SK-N-SH treated with all-trans-retinoic acid at 6 μM for 48 hours (cell line): ENCODE results near the gene ADPRHL1.

Experiments used
- ATAC-seq: fragments of 200-7000 bp; cut with Tn5 transposase; 3 replicates; pipeline ENCODE4 v1.9.1; 2020; ENCODE audit warnings: mild to moderate bottlenecking, moderate library complexity
- ARNTL ChIP-seq: fragments of 450-650 bp; formaldehyde crosslinking; IDR thresholded peaks from 2 replicates; pipeline ENCODE4 v1.5.0; 2020; ENCODE audit warnings: low read depth, mild to moderate bottlenecking, moderate library complexity, borderline replicate concordance
- BACH2 ChIP-seq: fragments of 250-450 bp; sonication (Bioruptor Pico); IDR thresholded peaks from 2 replicates; pipeline ENCODE4 v1.9.0; 2021; ENCODE audit warnings: mild to moderate bottlenecking, borderline replicate concordance
- ESRRG ChIP-seq: fragments of 250-450 bp; sonication (Bioruptor Pico); IDR thresholded peaks from 2 replicates; pipeline ENCODE4 v1.6.1; 2021; ENCODE audit warnings: mild to moderate bottlenecking
- GLIS3 ChIP-seq: fragments of 250-450 bp; sonication (Bioruptor Pico); IDR thresholded peaks from 2 replicates; pipeline ENCODE4 v1.5.0; 2020; ENCODE audit warnings: mild to moderate bottlenecking, moderate library complexity
- ISL1 ChIP-seq: fragments of 250-450 bp; sonication (Bioruptor Pico); IDR thresholded peaks from 2 replicates; pipeline ENCODE4 v2.1.2; 2022; ENCODE audit warnings: mild to moderate bottlenecking, moderate library complexity
- OSR1 ChIP-seq: fragments of 250-450 bp; sonication (Bioruptor Pico); IDR thresholded peaks from 2 replicates; pipeline ENCODE4 v1.8.0; 2022; ENCODE audit warnings: moderate library complexity, mild to moderate bottlenecking, inconsistent platforms
- PPARA ChIP-seq: fragments of 250-450 bp; sonication (Bioruptor Pico); IDR thresholded peaks from 2 replicates; pipeline ENCODE4 v1.5.0; 2020; ENCODE audit warnings: mild to moderate bottlenecking, borderline replicate concordance
- RARB ChIP-seq: fragments of 250-450 bp; sonication (Bioruptor Pico); IDR thresholded peaks from 2 replicates; pipeline ENCODE4 v1.8.0; 2021; ENCODE audit warnings: mild to moderate bottlenecking, moderate library complexity
- SNAI2 ChIP-seq: fragments of 250-450 bp; sonication (Bioruptor Pico); IDR thresholded peaks from 2 replicates; pipeline ENCODE4 v1.5.0; 2020; ENCODE audit warnings: mild to moderate bottlenecking, moderate library complexity
- TOX ChIP-seq: fragments of 250-450 bp; sonication (Bioruptor Pico); IDR thresholded peaks from 2 replicates; pipeline ENCODE4 v1.8.0; 2021; ENCODE audit warnings: mild to moderate bottlenecking, moderate library complexity, borderline replicate concordance
- ZC3H10 ChIP-seq: fragments of 250-450 bp; sonication (Bioruptor Pico); IDR thresholded peaks from 2 replicates; pipeline ENCODE4 v1.5.1; 2021; ENCODE audit warnings: mild to moderate bottlenecking, moderate library complexity
- ZFP3 ChIP-seq: fragments of 250-450 bp; sonication (Bioruptor Pico); IDR thresholded peaks from 2 replicates; pipeline ENCODE4 v1.5.0; 2020; ENCODE audit warnings: mild to moderate bottlenecking, moderate library complexity
- ZFP30 ChIP-seq: fragments of 450-650 bp; formaldehyde crosslinking; IDR thresholded peaks from 2 replicates; pipeline ENCODE4 v1.5.0; 2022; ENCODE audit warnings: mild to moderate bottlenecking, moderate library complexity
- ZNF565 ChIP-seq: fragments of 450-650 bp; formaldehyde crosslinking; conservative IDR thresholded peaks from 2 replicates; pipeline ENCODE4 v1.5.0; 2020; ENCODE audit warnings: low read depth, mild to moderate bottlenecking, moderate library complexity
- ZNF70 ChIP-seq: fragments of 450-650 bp; formaldehyde crosslinking; IDR thresholded peaks from 2 replicates; pipeline ENCODE4 v1.5.0; 2020; ENCODE audit warnings: mild to moderate bottlenecking, moderate library complexity
- ZNF8 ChIP-seq: fragments of 450-650 bp; formaldehyde crosslinking; IDR thresholded peaks from 2 replicates; pipeline ENCODE4 v1.5.0; 2020; ENCODE audit warnings: mild to moderate bottlenecking, moderate library complexity
- TF ChIP-seq, protein P1 (sequence below): fragments of 250-450 bp; sonication (Bioruptor Pico); IDR thresholded peaks from 2 replicates; pipeline ENCODE4 v1.8.0; 2020; ENCODE audit warnings: mild to moderate bottlenecking, moderate library complexity, borderline replicate concordance
- TF ChIP-seq, protein P2 (sequence below): fragments of 250-450 bp; sonication (Bioruptor Pico); IDR thresholded peaks from 2 replicates; pipeline ENCODE4 v1.5.0; 2020; ENCODE audit warnings: mild to moderate bottlenecking, moderate library complexity
- TF ChIP-seq, protein P3 (sequence below): fragments of 250-450 bp; sonication (Bioruptor Pico); IDR thresholded peaks from 2 replicates; pipeline ENCODE4 v1.5.1; 2020; ENCODE audit warnings: low read depth, mild to moderate bottlenecking, moderate library complexity
- TF ChIP-seq, protein P4 (sequence below): fragments of 250-450 bp; sonication (Bioruptor Pico); IDR thresholded peaks from 2 replicates; pipeline ENCODE4 v1.8.0; 2021; ENCODE audit warnings: low read depth, mild to moderate bottlenecking, moderate library complexity, borderline replicate concordance

The ADPRHL1 gene

DNA sequence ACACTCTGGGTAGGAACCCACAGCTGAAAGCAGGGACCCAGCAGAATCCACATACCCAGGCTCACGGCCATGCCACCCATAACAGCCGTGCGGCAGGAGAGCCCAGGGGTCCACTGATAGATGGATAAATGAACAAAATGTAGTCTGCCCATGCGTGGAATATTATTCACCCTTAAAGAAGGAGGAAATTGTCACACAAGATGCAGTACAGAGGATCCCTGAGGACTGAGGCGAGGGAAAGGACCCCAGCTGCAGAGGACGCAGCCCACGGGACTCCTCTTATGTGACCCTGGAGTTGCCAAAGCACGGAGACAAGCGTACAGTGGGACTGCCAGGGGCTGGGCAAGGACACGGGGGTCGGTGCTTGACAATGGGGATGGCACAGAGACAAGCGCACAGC lies 100.0 kb downstream of the ADPRHL1 start:
- ATAC-seq: no peak
- TF ChIP-seq, protein P1, sequence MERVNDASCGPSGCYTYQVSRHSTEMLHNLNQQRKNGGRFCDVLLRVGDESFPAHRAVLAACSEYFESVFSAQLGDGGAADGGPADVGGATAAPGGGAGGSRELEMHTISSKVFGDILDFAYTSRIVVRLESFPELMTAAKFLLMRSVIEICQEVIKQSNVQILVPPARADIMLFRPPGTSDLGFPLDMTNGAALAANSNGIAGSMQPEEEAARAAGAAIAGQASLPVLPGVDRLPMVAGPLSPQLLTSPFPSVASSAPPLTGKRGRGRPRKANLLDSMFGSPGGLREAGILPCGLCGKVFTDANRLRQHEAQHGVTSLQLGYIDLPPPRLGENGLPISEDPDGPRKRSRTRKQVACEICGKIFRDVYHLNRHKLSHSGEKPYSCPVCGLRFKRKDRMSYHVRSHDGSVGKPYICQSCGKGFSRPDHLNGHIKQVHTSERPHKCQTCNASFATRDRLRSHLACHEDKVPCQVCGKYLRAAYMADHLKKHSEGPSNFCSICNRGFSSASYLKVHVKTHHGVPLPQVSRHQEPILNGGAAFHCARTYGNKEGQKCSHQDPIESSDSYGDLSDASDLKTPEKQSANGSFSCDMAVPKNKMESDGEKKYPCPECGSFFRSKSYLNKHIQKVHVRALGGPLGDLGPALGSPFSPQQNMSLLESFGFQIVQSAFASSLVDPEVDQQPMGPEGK (CRISPR knock-in tag): no peak
- no peak for TF ChIP-seq RARB
- no peak for TF ChIP-seq OSR1 (CRISPR knock-in tag)
- no peak for TF ChIP-seq TOX (CRISPR knock-in tag)
- TF ChIP-seq, protein P2, sequence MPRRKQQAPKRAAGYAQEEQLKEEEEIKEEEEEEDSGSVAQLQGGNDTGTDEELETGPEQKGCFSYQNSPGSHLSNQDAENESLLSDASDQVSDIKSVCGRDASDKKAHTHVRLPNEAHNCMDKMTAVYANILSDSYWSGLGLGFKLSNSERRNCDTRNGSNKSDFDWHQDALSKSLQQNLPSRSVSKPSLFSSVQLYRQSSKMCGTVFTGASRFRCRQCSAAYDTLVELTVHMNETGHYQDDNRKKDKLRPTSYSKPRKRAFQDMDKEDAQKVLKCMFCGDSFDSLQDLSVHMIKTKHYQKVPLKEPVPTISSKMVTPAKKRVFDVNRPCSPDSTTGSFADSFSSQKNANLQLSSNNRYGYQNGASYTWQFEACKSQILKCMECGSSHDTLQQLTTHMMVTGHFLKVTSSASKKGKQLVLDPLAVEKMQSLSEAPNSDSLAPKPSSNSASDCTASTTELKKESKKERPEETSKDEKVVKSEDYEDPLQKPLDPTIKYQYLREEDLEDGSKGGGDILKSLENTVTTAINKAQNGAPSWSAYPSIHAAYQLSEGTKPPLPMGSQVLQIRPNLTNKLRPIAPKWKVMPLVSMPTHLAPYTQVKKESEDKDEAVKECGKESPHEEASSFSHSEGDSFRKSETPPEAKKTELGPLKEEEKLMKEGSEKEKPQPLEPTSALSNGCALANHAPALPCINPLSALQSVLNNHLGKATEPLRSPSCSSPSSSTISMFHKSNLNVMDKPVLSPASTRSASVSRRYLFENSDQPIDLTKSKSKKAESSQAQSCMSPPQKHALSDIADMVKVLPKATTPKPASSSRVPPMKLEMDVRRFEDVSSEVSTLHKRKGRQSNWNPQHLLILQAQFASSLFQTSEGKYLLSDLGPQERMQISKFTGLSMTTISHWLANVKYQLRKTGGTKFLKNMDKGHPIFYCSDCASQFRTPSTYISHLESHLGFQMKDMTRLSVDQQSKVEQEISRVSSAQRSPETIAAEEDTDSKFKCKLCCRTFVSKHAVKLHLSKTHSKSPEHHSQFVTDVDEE: no peak
- no peak for TF ChIP-seq ZFP3 (CRISPR knock-in tag)
- no peak for TF ChIP-seq ARNTL (CRISPR knock-in tag)
- TF ChIP-seq, protein P3, sequence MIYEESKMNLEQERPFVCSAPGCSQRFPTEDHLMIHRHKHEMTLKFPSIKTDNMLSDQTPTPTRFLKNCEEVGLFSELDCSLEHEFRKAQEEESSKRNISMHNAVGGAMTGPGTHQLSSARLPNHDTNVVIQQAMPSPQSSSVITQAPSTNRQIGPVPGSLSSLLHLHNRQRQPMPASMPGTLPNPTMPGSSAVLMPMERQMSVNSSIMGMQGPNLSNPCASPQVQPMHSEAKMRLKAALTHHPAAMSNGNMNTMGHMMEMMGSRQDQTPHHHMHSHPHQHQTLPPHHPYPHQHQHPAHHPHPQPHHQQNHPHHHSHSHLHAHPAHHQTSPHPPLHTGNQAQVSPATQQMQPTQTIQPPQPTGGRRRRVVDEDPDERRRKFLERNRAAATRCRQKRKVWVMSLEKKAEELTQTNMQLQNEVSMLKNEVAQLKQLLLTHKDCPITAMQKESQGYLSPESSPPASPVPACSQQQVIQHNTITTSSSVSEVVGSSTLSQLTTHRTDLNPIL (CRISPR knock-in tag): no peak
- TF ChIP-seq PPARA (CRISPR knock-in tag): no peak
- TF ChIP-seq GLIS3 (CRISPR knock-in tag): no peak
- no peak for TF ChIP-seq ZFP30
- TF ChIP-seq ZNF8 (CRISPR knock-in tag): no peak
- no peak for TF ChIP-seq BACH2 (CRISPR knock-in tag)

DNA sequence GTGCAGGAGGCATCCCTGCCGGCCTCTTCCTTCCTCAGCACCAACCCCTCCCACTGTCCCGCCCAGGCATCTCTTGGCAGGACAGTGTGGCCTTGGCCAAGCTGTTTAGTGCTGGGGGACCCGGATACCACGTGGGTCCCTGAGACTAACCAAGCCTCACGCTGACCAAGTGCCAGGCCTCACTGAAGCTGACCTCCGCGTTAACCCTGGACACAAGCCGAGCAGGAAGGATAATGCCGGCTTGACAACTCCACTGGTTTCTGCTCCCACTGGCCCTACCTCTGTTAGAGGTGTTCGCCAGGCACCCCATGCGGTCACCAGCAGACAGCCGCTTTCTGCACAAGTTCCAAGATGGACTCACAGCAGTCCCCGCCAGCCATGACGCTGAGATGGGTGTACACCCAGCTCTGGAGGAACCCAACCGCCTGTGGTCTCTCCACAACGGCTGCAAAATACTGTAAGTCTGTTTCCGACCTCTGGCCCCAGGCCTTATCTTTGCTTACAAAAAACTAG lies 101.7 kb downstream of the ADPRHL1 start:
- no peak for TF ChIP-seq ESRRG (CRISPR knock-in tag)
- TF ChIP-seq, protein P4, sequence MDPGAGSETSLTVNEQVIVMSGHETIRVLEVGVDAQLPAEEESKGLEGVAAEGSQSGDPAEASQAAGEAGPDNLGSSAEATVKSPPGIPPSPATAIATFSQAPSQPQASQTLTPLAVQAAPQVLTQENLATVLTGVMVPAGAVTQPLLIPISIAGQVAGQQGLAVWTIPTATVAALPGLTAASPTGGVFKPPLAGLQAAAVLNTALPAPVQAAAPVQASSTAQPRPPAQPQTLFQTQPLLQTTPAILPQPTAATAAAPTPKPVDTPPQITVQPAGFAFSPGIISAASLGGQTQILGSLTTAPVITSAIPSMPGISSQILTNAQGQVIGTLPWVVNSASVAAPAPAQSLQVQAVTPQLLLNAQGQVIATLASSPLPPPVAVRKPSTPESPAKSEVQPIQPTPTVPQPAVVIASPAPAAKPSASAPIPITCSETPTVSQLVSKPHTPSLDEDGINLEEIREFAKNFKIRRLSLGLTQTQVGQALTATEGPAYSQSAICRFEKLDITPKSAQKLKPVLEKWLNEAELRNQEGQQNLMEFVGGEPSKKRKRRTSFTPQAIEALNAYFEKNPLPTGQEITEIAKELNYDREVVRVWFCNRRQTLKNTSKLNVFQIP (CRISPR knock-in tag): no peak
- TF ChIP-seq OSR1 (CRISPR knock-in tag): no peak
- TF ChIP-seq SNAI2 (CRISPR knock-in tag): no peak
- TF ChIP-seq RARB: no peak
- TF ChIP-seq ZNF8 (CRISPR knock-in tag): no peak
- TF ChIP-seq PPARA (CRISPR knock-in tag): no peak
- no peak for TF ChIP-seq ARNTL (CRISPR knock-in tag)
- TF ChIP-seq, protein P1 (CRISPR knock-in tag): no peak
- TF ChIP-seq BACH2 (CRISPR knock-in tag): no peak
- TF ChIP-seq ZNF565 (CRISPR knock-in tag): no peak
- no peak for TF ChIP-seq ZNF70 (CRISPR knock-in tag)
- no peak for TF ChIP-seq ISL1 (CRISPR knock-in tag)
- no peak for TF ChIP-seq ZFP3 (CRISPR knock-in tag)
- no peak for TF ChIP-seq ZFP30
- no peak for TF ChIP-seq GLIS3 (CRISPR knock-in tag)
- TF ChIP-seq TOX (CRISPR knock-in tag): no peak
- TF ChIP-seq, protein P3 (CRISPR knock-in tag): no peak
- TF ChIP-seq, protein P2: no peak
- no peak for TF ChIP-seq ZC3H10 (CRISPR knock-in tag)
- ATAC-seq: no peak
